Neutrophil (primary cell): ENCODE results near the gene CNTN6.

ENCODE experiments used
- H3K27ac ChIP-seq: fragments of 200-600 bp; sonication (generic); 2 replicates; pipeline ENCODE4 v1.5.1; 2016; ENCODE audit warnings: mild to moderate bottlenecking, moderate library complexity
- H3K27me3 ChIP-seq: fragments of 200-600 bp; sonication (generic); 2 replicates; pipeline ENCODE4 v1.6.0; 2016; ENCODE audit warnings: mild to moderate bottlenecking
- H3K36me3 ChIP-seq: fragments of 200-600 bp; sonication (generic); 2 replicates; pipeline ENCODE4 v1.5.1; 2017
- H3K4me1 ChIP-seq, 2 experiments: fragments of 200-600 bp in 1 of 2; sonication (generic) in 1 of 2; 1 replicate in 1 of 2; 2 replicates in 1 of 2; pipeline versions ENCODE4 v1.5.1 to v1.6.1; 2013 to 2016; ENCODE audit warnings: low read depth in 1 of 2, low read length in 1 of 2, mild to moderate bottlenecking in 1 of 2, moderate library complexity in 1 of 2; ENCODE audit not compliant: control insufficient read depth in 1 of 2, insufficient read depth in 1 of 2
- H3K4me3 ChIP-seq, 2 experiments: fragments of 200-600 bp in 1 of 2; sonication (generic) in 1 of 2; 1 replicate in 1 of 2; 2 replicates in 1 of 2; pipeline ENCODE4 v1.5.1; 2013 to 2016; ENCODE audit warnings: low read depth in 1 of 2, low read length in 1 of 2, mild to moderate bottlenecking in 1 of 2, moderate library complexity in 1 of 2
- H3K9me3 ChIP-seq: fragments of 200-600 bp; sonication (generic); 2 replicates; pipeline ENCODE4 v1.5.1; 2016
- TF ChIP-seq, protein P1 (sequence below): fragments of 200-600 bp; sonication (generic); IDR thresholded peaks from 2 replicates; pipeline ENCODE4 v1.5.1; 2016; ENCODE audit warnings: antibody characterized with exemption

CNTN6 gene

DNA sequence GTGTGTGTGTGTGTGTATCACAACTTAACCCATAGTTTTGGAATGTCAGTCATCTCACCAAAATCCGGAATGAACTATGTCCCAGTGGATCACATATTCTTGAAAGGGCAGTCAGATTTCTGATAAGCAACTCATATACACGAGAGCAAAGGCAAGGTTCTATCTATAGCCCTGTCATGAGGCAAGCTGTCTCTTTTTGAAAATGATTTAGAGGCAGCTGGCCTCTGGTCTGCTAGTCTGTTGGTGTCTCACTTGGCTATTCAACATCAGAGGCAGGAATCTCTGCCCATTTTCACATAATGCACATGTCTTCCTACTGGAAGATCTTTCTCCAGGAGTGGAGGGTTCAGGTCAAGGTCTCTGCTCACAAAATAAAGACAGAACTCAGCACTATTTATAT, 79.8 kb downstream of the CNTN6 start:
- Histone ChIP-seq H3K27ac (no peak overlapping the region), H3K9me3 (no peaks in the 10 kb centered on the region), H3K36me3 (no peaks in the 10 kb centered on the region), H3K4me3 (no peak overlapping the region), H3K4me1 (no peaks in the 10 kb centered on the region), H3K27me3 (no peaks in the 10 kb centered on the region)
- TF ChIP-seq, protein P1, sequence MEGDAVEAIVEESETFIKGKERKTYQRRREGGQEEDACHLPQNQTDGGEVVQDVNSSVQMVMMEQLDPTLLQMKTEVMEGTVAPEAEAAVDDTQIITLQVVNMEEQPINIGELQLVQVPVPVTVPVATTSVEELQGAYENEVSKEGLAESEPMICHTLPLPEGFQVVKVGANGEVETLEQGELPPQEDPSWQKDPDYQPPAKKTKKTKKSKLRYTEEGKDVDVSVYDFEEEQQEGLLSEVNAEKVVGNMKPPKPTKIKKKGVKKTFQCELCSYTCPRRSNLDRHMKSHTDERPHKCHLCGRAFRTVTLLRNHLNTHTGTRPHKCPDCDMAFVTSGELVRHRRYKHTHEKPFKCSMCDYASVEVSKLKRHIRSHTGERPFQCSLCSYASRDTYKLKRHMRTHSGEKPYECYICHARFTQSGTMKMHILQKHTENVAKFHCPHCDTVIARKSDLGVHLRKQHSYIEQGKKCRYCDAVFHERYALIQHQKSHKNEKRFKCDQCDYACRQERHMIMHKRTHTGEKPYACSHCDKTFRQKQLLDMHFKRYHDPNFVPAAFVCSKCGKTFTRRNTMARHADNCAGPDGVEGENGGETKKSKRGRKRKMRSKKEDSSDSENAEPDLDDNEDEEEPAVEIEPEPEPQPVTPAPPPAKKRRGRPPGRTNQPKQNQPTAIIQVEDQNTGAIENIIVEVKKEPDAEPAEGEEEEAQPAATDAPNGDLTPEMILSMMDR = no peak

DNA sequence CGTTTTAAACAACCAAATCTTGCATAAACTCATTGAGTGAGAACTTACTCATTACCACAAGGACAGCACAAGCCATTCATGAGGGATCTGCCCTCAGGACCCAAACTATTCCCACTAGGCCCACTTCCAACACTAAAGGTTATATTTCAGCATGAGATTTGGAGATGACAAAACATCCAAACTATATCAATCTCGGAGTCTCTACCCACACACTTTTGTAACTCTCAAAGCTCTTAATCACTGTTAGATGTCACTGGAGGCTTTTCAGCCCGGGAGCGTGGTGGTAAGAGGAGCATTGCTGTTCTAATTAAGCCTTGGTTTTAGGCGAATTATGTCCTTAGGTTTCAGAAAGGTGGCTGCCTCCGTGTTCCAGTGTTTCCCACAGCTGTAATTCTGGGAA, 86.3 kb downstream of the CNTN6 start:
- Histone ChIP-seq H3K4me3 (no peak overlapping the region), H3K9me3 (no peaks in the 10 kb centered on the region), H3K4me1 (no peaks in the 10 kb centered on the region), H3K27ac (no peak overlapping the region), H3K27me3 (no peaks in the 10 kb centered on the region), H3K36me3 (no peaks in the 10 kb centered on the region)
- TF ChIP-seq, protein P1 = no peak

DNA sequence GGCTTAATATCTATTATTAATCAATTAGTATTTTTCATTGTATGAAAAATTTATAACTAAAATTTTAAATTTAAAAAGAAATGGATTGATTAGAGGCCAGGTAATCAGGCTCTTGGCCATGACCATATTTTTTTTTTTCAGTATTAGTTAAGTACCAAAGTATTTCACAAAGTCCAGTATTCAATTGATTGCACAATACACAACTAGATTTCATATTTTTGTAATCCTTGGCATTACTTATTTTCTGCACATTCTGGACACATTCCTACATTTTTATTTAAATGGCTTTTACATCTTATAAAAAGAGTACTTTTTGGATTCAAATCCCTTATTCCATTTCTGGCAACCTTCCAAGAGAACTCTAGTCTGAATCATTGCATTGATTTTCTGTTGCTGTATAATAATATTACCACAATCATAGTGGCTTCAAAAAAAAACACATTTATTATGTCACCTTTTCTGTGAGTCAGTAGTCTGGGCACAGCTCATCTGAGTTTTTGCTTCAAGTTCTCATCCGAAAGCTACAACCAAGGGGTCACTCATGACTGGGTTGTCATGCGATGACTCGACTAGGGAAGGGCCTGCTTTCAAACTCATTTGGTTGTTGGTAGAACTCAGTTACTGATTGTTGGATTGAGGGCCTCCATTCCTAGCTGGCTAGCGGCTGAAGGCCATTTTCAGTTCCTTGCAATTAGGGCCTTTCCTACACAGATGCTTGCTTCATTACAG, 90.7 kb downstream of the CNTN6 start:
- Histone ChIP-seq H3K4me1 (no peaks in the 10 kb centered on the region), H3K36me3 (no peaks in the 10 kb centered on the region), H3K27me3 (no peaks in the 10 kb centered on the region), H3K4me3 (no peak overlapping the region), H3K9me3 (no peaks in the 10 kb centered on the region), H3K27ac (no peak overlapping the region)
- TF ChIP-seq, protein P1 = no peak

DNA sequence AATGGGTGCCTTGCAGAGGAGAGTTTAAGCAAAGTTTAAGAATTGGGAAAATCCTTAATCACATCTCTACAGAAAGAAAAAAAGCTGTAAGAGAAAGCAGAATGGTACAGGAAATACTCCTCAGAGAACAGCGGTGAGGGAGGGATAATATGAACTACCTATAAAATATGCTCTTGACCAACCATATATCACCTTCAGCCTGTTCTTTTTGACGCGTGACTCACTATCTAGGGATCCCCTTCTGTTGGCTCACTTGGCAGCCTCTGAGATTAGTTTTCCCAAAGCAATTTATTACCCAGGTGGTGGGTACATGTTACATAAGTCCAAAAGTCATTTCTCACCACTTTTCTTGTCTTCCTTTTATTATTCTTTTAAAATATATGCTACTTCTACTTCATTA, 97.7 kb downstream of the CNTN6 start:
- Histone ChIP-seq H3K27ac (no peak overlapping the region), H3K36me3 (no peaks in the 10 kb centered on the region), H3K4me1 (no peaks in the 10 kb centered on the region), H3K4me3 (no peak overlapping the region), H3K27me3 (no peaks in the 10 kb centered on the region), H3K9me3 (no peaks in the 10 kb centered on the region)
- TF ChIP-seq, protein P1 = no peak

DNA sequence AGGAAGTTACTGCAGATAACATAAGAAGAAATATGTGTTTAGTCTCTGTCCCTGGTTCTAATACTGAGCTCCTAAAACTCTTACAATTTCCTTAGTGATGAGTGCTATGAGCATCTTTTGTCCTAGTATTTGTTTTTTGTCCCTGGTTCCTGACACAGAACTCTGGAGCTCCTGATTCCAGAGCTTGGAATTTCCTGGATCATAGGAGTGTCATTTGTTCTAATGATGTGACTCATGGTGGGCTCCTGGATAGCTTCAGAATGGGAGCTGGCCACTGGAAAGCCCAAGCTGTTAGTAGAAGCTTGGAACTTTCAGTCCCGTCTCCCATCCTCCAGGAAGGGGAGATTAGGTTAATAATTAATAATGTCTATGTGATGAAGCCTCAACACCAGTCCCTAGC, 98.2 kb downstream of the CNTN6 start:
- H3K4me3 ChIP-seq = no peak overlapping the region
- TF ChIP-seq, protein P1 = no peak
- H3K27ac ChIP-seq = no peak overlapping the region
- H3K9me3 ChIP-seq = no peaks in the 10 kb centered on the region
- H3K4me1 ChIP-seq = no peaks in the 10 kb centered on the region
- no peaks in the 10 kb centered on the region for H3K27me3 ChIP-seq
- no peaks in the 10 kb centered on the region for H3K36me3 ChIP-seq

DNA sequence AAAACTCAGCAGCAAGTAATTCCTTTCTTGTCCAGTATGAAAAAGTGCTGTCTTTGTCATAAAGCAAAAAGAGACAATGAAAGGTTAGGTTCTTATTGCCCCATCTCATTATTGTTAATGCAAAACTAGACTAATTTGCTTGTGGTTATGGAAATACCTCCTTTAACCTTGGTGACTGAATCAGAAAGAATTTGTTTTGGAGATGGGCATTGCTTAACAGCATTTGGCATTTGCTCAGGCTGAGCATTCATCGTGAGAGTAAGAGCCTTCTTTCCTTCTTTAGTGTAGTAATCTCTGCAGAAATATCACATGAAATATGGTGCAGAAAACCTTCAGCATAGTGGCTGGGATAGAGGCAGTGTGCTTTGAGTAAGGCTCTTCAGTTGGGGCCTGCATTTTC, 103.1 kb downstream of the CNTN6 start:
- TF ChIP-seq, protein P1 = no peak
- no peaks in the 10 kb centered on the region for H3K27me3 ChIP-seq
- H3K9me3 ChIP-seq = no peaks in the 10 kb centered on the region
- H3K4me1 ChIP-seq = no peaks in the 10 kb centered on the region
- H3K36me3 ChIP-seq = no peaks in the 10 kb centered on the region
- H3K27ac ChIP-seq = no peak overlapping the region
- no peak overlapping the region for H3K4me3 ChIP-seq
